K562 (cell line): ENCODE measurements around the gene DHCR7. TPM values are rescaled to one million over a fixed set of nuclear protein-coding genes. Genes with fewer than 3 reads are reported as not detected.

Experiments
- ATAC-seq: fragments of 200-7000 bp; cut with Tn5 transposase; 3 replicates; pipeline ENCODE4 v1.9.1; 2020; ENCODE audit warnings: moderate library complexity
- BruUV-seq: library from RNA; stranded (reverse); fragments of 400-500 nt; replicated peaks from 2 replicates; lab custom pipeline; 2021; lab: Mats Ljungman, UMichigan
- CTCF ChIA-PET: fragments of 300-600 bp; formaldehyde crosslinking; extraction: SDS; loops from one replicate; lab custom pipeline; 2021; ENCODE audit warnings: low intra/inter-chr PET ratio; lab: Yijun Ruan, JAX
- POLR2A ChIA-PET: fragments of 300-600, 350-650 bp; sonication (Branson Sonifier 250); formaldehyde crosslinking; extraction: SDS; loops from one replicate; lab custom pipeline; 2021; ENCODE audit warnings: antibody characterized with exemption, inconsistent platforms; lab: Yijun Ruan, JAX
- DNase-seq, 4 experiments: peaks; one replicate each; pipeline versions ENCODE4 v3.0.0 to v3.0.0-alpha.2; 2011 to 2018; ENCODE audit warnings: low spot score in 3 of 4, mixed read lengths in 3 of 4; ENCODE audit errors: extremely low read depth in 1 of 4
- FAIRE-seq: peaks from 2 replicates; lab custom pipeline; 2011; peaks lifted over from hg19 to GRCh38; lab: Jason Lieb, UNC
- H2AFZ ChIP-seq: 2 replicates; pipeline ENCODE4 v1.6.0; 2011; ENCODE audit warnings: low read depth, low read length, control low read depth, inconsistent platforms
- H3K27ac ChIP-seq: fragments of 200-600 bp; 3 replicates; pipeline ENCODE4 v1.8.0; 2011; ENCODE audit warnings: low read depth, mild to moderate bottlenecking, control low read depth, inconsistent platforms, low read length, moderate library complexity, mixed read lengths; ENCODE audit errors: extremely low read depth
- H3K27me3 ChIP-seq, 2 experiments: fragments of 300-600 bp in 1 of 2; 2 replicates in 1 of 2; 3 replicates in 1 of 2; pipeline versions ENCODE4 v1.6.0 to v1.8.0; 2011; ENCODE audit warnings: inconsistent platforms in 2 of 2, low read length in 2 of 2, mild to moderate bottlenecking in 1 of 2, mixed read lengths in 1 of 2, moderate library complexity in 1 of 2; ENCODE audit not compliant: control insufficient read depth in 2 of 2, insufficient read depth in 2 of 2
- H3K36me3 ChIP-seq: fragments of 300-600 bp; 3 replicates; pipeline ENCODE4 v1.8.0; 2011; ENCODE audit warnings: mild to moderate bottlenecking, low read length, inconsistent platforms; ENCODE audit not compliant: control insufficient read depth, insufficient read depth
- H3K4me1 ChIP-seq, 2 experiments: fragments of 200-600 bp in 1 of 2; replicated peaks in 1 of 2; 2 replicates in 1 of 2; 3 replicates in 1 of 2; pipeline versions ENCODE4 v1.5.1 to v1.8.0; 2011; ENCODE audit warnings: inconsistent platforms in 2 of 2, low read length in 2 of 2, mild to moderate bottlenecking in 1 of 2, mixed read lengths in 1 of 2, moderate library complexity in 1 of 2; ENCODE audit not compliant: control insufficient read depth in 2 of 2, insufficient read depth in 2 of 2
- H3K4me2 ChIP-seq: 2 replicates; pipeline ENCODE4 v1.6.1; 2011; ENCODE audit warnings: low read length, control low read depth, inconsistent platforms, mixed read lengths; ENCODE audit not compliant: insufficient read depth
- H3K4me3 ChIP-seq: fragments of 200-600 bp; sonication (generic), shearing (Covaris generic); 2 replicates; pipeline ENCODE4 v1.5.1; 2016; ENCODE audit warnings: control low read depth, inconsistent platforms
- H3K79me2 ChIP-seq: fragments of 200-600 bp; 3 replicates; pipeline ENCODE4 v1.8.0; 2011; ENCODE audit warnings: low read length, inconsistent platforms; ENCODE audit not compliant: control insufficient read depth, insufficient read depth
- H3K9ac ChIP-seq, 2 experiments: 2 replicates each; pipeline versions ENCODE4 v1.6.0 to v1.6.1; 2011; ENCODE audit warnings: low read depth in 2 of 2, low read length in 2 of 2, control low read depth in 1 of 2, inconsistent platforms in 1 of 2, mild to moderate bottlenecking in 1 of 2, mixed read lengths in 1 of 2; ENCODE audit not compliant: insufficient read depth in 1 of 2
- H3K9me1 ChIP-seq: one replicate; pipeline ENCODE4 v1.6.0; 2011; ENCODE audit warnings: inconsistent platforms, mild to moderate bottlenecking, low read length, moderate library complexity; ENCODE audit not compliant: control insufficient read depth, insufficient read depth
- H3K9me3 ChIP-seq: replicated peaks from 2 replicates; pipeline ENCODE4 v1.5.1; 2011; ENCODE audit warnings: low read depth, low read length, inconsistent platforms; ENCODE audit not compliant: control insufficient read depth, insufficient read depth
- H4K20me1 ChIP-seq: replicated peaks from 2 replicates; pipeline ENCODE4 v1.6.1; 2011; ENCODE audit warnings: low read length, inconsistent platforms, mixed read lengths; ENCODE audit not compliant: control insufficient read depth, insufficient read depth
- HIVEP1 ChIP-seq: fragments of 250-450 bp; sonication (Bioruptor Pico); IDR thresholded peaks from 2 replicates; pipeline ENCODE4 v1.4.0; 2020; ENCODE audit warnings: mild to moderate bottlenecking
- NFE2 ChIP-seq: IDR thresholded peaks from 2 replicates; pipeline ENCODE4 v1.6.1; 2014; ENCODE audit warnings: antibody characterized with exemption, low read depth
- POLR2G ChIP-seq: fragments of 200-400 bp; formaldehyde crosslinking; IDR thresholded peaks from 2 replicates; pipeline ENCODE4 v1.6.1; 2017; ENCODE audit warnings: low read depth, mild to moderate bottlenecking, antibody characterized with exemption, low read length, moderate library complexity
- PRMT5 ChIP-seq: sonication (generic); formaldehyde crosslinking; IDR thresholded peaks from 2 replicates; pipeline ENCODE4 v1.5.0; 2020; ENCODE audit warnings: missing genetic modification reagents
- SAP30 ChIP-seq: fragments of 200-600 bp; sonication (generic); IDR thresholded peaks from 2 replicates; pipeline ENCODE4 v1.6.1; 2012; ENCODE audit warnings: borderline replicate concordance, low read depth, mild to moderate bottlenecking, moderate library complexity, low read length, control low read depth, inconsistent platforms; ENCODE audit not compliant: insufficient read depth, poor library complexity, severe bottlenecking
- XRCC3 ChIP-seq: fragments of 450-650 bp; IDR thresholded peaks from 2 replicates; pipeline ENCODE4 v1.6.1; 2017; ENCODE audit warnings: mild to moderate bottlenecking, moderate library complexity
- ZNF354B ChIP-seq: fragments of 250-450 bp; sonication (Bioruptor Pico); IDR thresholded peaks from 2 replicates; pipeline ENCODE4 v1.4.0; 2020
- ZNF77 ChIP-seq: fragments of 250-450 bp; sonication (Bioruptor Pico); IDR thresholded peaks from 2 replicates; pipeline ENCODE4 v1.5.0; 2020
- WGBS: fragments of 100-300 bp; shearing (Covaris generic); methylation state at CpG from one replicate; pipeline ENCODE4 v1.1.6; 2016; ENCODE audit warnings: low coverage, mixed read lengths; ENCODE audit not compliant: insufficient coverage; ENCODE audit errors: missing lambda C conversion rate; 5-methylcytosine and 5-hydroxymethylcytosine counted together
- in situ Hi-C: fragments of 300-500 bp; cut with MboI; formaldehyde crosslinking; loops from 4 replicates; pipeline ENCODE4 v1.15.0; 2018; ENCODE audit warnings: inconsistent platforms, mixed read lengths
- intact Hi-C: fragments of 100-400 bp; cut with micrococcal nuclease; formaldehyde crosslinking; loops from 2 replicates; pipeline ENCODE4 v1.14.2; 2022
- polyA plus RNA-seq, 8 experiments: library from polyadenylated mRNA; depleted of rRNA in 4 of 8; stranded (reverse) in 5 of 8; unstranded in 3 of 8; fragments of >200 nt; fragmentation: Nextera tagmentation in 2 of 8; fragmentation: Illumina TruSeq in 1 of 8; extraction: Ambion mirVana in 2 of 8; extraction: Trizol in 1 of 8; gene quantifications; 2 replicates each; pipeline versions ENCODE4 v1.2.1 to v1.2.3, GENCODE V29; 2011 to 2014; ENCODE audit warnings: inconsistent platforms in 1 of 8, missing spikeins in 1 of 8
- total RNA-seq, 7 experiments: library from RNA; depleted of rRNA in 6 of 7; stranded (reverse); fragments of >200 nt in 6 of 7; fragmentation: Illumina TruSeq in 2 of 7; extraction: Trizol in 2 of 7; gene quantifications; 2 replicates each; pipeline versions ENCODE4 v1.2.1 to v1.2.3, GENCODE V29; 2011 to 2021; ENCODE audit warnings: low replicate concordance in 1 of 7
- TF ChIP-seq, protein P1 (sequence below), 2 experiments: fragments of 450-650 bp in 1 of 2; sonication (generic) in 1 of 2; formaldehyde crosslinking in 1 of 2; IDR thresholded peaks; 2 replicates each; pipeline versions ENCODE4 v1.7.1 to v1.9.0; 2016 to 2022; ENCODE audit warnings: inconsistent platforms in 1 of 2, mild to moderate bottlenecking in 1 of 2, missing genetic modification reagents in 1 of 2

The DHCR7 gene
- total and polyA plus RNA-seq, 9 of the 15 experiments (the other 6 are each of a cell fraction or from before 2014, with no cell fraction given), result 8.4 to 192 (median 82.4) TPM

DNA sequence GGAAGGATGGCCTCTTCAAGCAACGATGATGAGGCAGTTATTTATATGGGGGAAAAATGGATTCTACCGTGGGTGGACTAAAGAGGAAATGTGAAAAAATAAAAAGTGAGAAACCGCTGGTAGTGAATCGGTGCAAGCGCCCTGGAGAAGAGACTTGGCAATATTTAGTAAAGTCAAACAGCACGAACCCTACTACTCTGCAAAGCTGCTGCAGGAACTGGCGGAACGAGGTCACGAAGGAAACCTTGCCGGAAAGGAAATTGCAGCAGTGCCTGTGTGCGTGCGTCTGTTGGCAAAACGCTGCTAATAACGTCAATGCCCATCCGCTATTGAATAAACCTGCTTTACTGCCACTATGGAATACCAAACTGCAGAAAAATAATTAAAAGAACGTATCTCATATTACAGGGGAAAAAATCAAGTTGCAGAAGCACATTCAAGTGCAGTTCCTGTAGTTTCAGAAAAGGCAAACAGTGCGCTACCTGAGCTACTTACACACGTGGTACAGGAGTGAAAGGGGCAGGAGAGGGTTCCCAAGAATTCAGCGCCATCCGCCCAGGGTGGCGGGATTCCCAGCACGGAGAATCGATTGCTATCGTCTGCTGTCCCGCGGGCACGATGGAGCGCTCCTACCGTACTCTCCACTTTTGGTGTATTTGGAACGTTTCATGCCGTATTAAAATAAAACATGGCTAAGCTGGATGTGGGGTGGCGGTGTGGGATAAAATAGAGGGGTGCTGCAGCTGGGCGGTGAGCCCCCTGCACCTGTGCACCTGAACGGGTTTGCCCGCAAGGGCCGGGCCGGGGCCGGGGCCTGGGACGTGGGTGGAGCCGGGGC lies 4.2 kb upstream of the DHCR7 start:
- FAIRE-seq (no peak), DNase-seq (no peak), ATAC-seq (no peak; the same call in 2 of the 3 replicates)
- H4K20me1 ChIP-seq, result no peaks in the 10 kb centered on the region
- intact Hi-C loops, result no loop called here
- no TSS peak for BruUV-seq
- no peaks in the 10 kb centered on the region for H3K9me3 ChIP-seq
- in situ Hi-C loops, result no loop called here
- no peaks in the 10 kb centered on the region for H3K27me3 ChIP-seq
- peaks cover 3% of the 10 kb centered on the region for H3K9me1 ChIP-seq
- H3K4me3 ChIP-seq, result peak overlapping the region; percentile 92
- H3K27ac ChIP-seq, result peak overlapping the region; percentile 19; the same call in 1 of the 3 replicates
- ChIA-PET POLR2A (interaction anchor here (1.6 kb wide), 1 partner anchor 10 kb away, joined by 5 read pairs; no protein-coding TSS in a partner anchor), CTCF (no interaction called here)
- WGBS, result 13% methylated on average over 34 of the region's 40 CpGs
- H3K9ac ChIP-seq, result peak overlapping the region; percentile 42 to 75
- H3K4me1 ChIP-seq, result peaks cover 7 to 42% of the 10 kb centered on the region in 2 experiments; a peak in 4 of 5 replicates
- H3K79me2 ChIP-seq, result peaks cover 61% of the 10 kb centered on the region
- peak overlapping the region; percentile 68 for H2AFZ ChIP-seq
- peak overlapping the region; percentile 80 for H3K4me2 ChIP-seq
- peaks cover 35% of the 10 kb centered on the region for H3K36me3 ChIP-seq
- TF ChIP-seq ZNF354B (CRISPR knock-in tag) (no peak), ZNF77 (CRISPR knock-in tag) (no peak), XRCC3 (no peak), HIVEP1 (CRISPR knock-in tag) (no peak), NFE2 (peak; percentile 55), PRMT5 (CRISPR knock-in tag) (no peak), SAP30 (peak; percentile 39), POLR2G (no peak)
- TF ChIP-seq, protein P1, sequence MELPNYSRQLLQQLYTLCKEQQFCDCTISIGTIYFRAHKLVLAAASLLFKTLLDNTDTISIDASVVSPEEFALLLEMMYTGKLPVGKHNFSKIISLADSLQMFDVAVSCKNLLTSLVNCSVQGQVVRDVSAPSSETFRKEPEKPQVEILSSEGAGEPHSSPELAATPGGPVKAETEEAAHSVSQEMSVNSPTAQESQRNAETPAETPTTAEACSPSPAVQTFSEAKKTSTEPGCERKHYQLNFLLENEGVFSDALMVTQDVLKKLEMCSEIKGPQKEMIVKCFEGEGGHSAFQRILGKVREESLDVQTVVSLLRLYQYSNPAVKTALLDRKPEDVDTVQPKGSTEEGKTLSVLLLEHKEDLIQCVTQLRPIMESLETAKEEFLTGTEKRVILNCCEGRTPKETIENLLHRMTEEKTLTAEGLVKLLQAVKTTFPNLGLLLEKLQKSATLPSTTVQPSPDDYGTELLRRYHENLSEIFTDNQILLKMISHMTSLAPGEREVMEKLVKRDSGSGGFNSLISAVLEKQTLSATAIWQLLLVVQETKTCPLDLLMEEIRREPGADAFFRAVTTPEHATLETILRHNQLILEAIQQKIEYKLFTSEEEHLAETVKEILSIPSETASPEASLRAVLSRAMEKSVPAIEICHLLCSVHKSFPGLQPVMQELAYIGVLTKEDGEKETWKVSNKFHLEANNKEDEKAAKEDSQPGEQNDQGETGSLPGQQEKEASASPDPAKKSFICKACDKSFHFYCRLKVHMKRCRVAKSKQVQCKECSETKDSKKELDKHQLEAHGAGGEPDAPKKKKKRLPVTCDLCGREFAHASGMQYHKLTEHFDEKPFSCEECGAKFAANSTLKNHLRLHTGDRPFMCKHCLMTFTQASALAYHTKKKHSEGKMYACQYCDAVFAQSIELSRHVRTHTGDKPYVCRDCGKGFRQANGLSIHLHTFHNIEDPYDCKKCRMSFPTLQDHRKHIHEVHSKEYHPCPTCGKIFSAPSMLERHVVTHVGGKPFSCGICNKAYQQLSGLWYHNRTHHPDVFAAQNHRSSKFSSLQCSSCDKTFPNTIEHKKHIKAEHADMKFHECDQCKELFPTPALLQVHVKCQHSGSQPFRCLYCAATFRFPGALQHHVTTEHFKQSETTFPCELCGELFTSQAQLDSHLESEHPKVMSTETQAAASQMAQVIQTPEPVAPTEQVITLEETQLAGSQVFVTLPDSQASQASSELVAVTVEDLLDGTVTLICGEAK (IDR thresholded peaks at IDR 0.05), result 0 out of 2 replicates have a peak, but pooled peaks have one; percentile 17
- TF ChIP-seq, protein P1 (CRISPR knock-in tag; IDR thresholded peaks at IDR 0.05), result no peak
